Fibroblast of villous mesenchyme (primary cell): ENCODE results near the gene SMOC1. TPM values are rescaled to one million over a fixed set of nuclear protein-coding genes. Genes with fewer than 3 reads are reported as not detected.

Experiments used
- DNase-seq: peaks from one replicate; pipeline ENCODE4 v3.0.0-alpha.2; 2010; ENCODE audit warnings: low read depth
- H3K4me3 ChIP-seq: 2 replicates; pipeline ENCODE4 v1.5.1; 2011; ENCODE audit warnings: low read depth, mild to moderate bottlenecking, low read length
- CTCF ChIP-seq: IDR thresholded peaks from 2 replicates; pipeline ENCODE4 v1.5.1; 2012; ENCODE audit warnings: low read depth, mild to moderate bottlenecking, low read length; ENCODE audit not compliant: insufficient read depth
- total RNA-seq: library from RNA; depleted of rRNA; stranded (reverse); fragments of >200 nt; gene quantifications from 2 replicates; pipeline ENCODE4 v1.2.3, GENCODE V29; 2012

SMOC1 gene
- total RNA-seq, 1 donor = not detected

- H3K4me3 ChIP-seq = no peak overlapping the region
- DNase-seq = no peak
- TF ChIP-seq CTCF = no peak
These were observed 103.7 kb downstream of the SMOC1 start for GRCh38 chr14:69982886-69983285.

- DNase-seq = no peak
- no peak for TF ChIP-seq CTCF
- H3K4me3 ChIP-seq = no peak overlapping the region
These were observed 104.1 kb downstream of the SMOC1 start for GRCh38 chr14:69983317-69983716.

- DNase-seq = peak; percentile 13
- no peak overlapping the region for H3K4me3 ChIP-seq
- TF ChIP-seq CTCF = no peak
These were observed 106.2 kb downstream of the SMOC1 start for GRCh38 chr14:69985463-69985862.

GRCh38 chr14:69986336-69986735 lies 107.1 kb downstream of the SMOC1 start:
- no peak for DNase-seq
- TF ChIP-seq CTCF = no peak
- no peak overlapping the region for H3K4me3 ChIP-seq

- TF ChIP-seq CTCF = no peak
- H3K4me3 ChIP-seq = no peak overlapping the region
- DNase-seq = no peak
These were observed 108.3 kb downstream of the SMOC1 start for GRCh38 chr14:69987406-69988121.

- TF ChIP-seq CTCF = no peak
- H3K4me3 ChIP-seq = no peak overlapping the region
- no peak for DNase-seq
These were observed 109.8 kb downstream of the SMOC1 start for GRCh38 chr14:69988979-69989378.

- no peak for TF ChIP-seq CTCF
- DNase-seq = no peak
- no peak overlapping the region for H3K4me3 ChIP-seq
These were observed 110.4 kb downstream of the SMOC1 start for GRCh38 chr14:69989622-69990021.
